SK-N-SH (cell line): Measurements from ENCODE around the gene G2E3. TPM values are rescaled to one million over a fixed set of nuclear protein-coding genes. Genes with fewer than 3 reads are reported as not detected.
A peak's percentile ranks its signal among the peaks of the same experiment; 100 is the strongest.

Source experiments
- CTCF ChIA-PET: fragments of 300-600, 350-600 bp; formaldehyde crosslinking; extraction: SDS; loops from one replicate; lab custom pipeline; 2021; lab: Yijun Ruan, JAX
- POLR2A ChIA-PET: fragments of 350-600 bp; sonication (Branson Sonifier 250); formaldehyde crosslinking; extraction: SDS; loops from one replicate; lab custom pipeline; 2020; ENCODE audit warnings: antibody characterized with exemption, inconsistent platforms; lab: Yijun Ruan, JAX
- DNase-seq: peaks from one replicate; pipeline ENCODE4 v3.0.0; 2012
- H2AFZ ChIP-seq: fragments of 200-600 bp; sonication (generic); 2 replicates; pipeline ENCODE4 v1.8.1; 2016; ENCODE audit warnings: antibody characterized with exemption, mild to moderate bottlenecking, low read depth
- H3F3A ChIP-seq: fragments of 200-600 bp; sonication (generic); replicated peaks from 2 replicates; pipeline ENCODE3; 2016; ENCODE audit warnings: antibody characterized with exemption, mild to moderate bottlenecking; ENCODE audit not compliant: insufficient read depth
- H3K27ac ChIP-seq, 2 experiments: fragments of 200-500 bp in 1 of 2; fragments of 200-600 bp in 1 of 2; sonication (Bioruptor generic) in 1 of 2; sonication (generic), shearing (Covaris generic) in 1 of 2; 2 replicates each; pipeline versions ENCODE4 v1.5.1 to v1.6.1; 2014 to 2016; ENCODE audit warnings: low read depth in 2 of 2, inconsistent platforms in 1 of 2, low read length in 1 of 2, mild to moderate bottlenecking in 1 of 2, mixed read lengths in 1 of 2
- H3K27me3 ChIP-seq: fragments of 200-600 bp; sonication (generic), shearing (Covaris generic); 2 replicates; pipeline ENCODE4 v1.6.1; 2016; ENCODE audit warnings: mixed run types; ENCODE audit not compliant: insufficient read depth
- H3K36me3 ChIP-seq, 2 experiments: fragments of 200-500 bp in 1 of 2; fragments of 200-600 bp in 1 of 2; sonication (Bioruptor generic) in 1 of 2; sonication (generic) in 1 of 2; replicated peaks in 1 of 2; 2 replicates each; pipeline versions ENCODE3 to v1.5.1; 2014 to 2016; ENCODE audit warnings: low read length in 1 of 2, mild to moderate bottlenecking in 1 of 2; ENCODE audit not compliant: insufficient read depth in 2 of 2, control insufficient read depth in 1 of 2
- H3K4me1 ChIP-seq, 2 experiments: fragments of 200-500 bp in 1 of 2; fragments of 200-600 bp in 1 of 2; sonication (Bioruptor generic) in 1 of 2; sonication (generic), shearing (Covaris generic) in 1 of 2; 2 replicates each; pipeline versions ENCODE4 v1.5.1 to v1.6.1; 2014 to 2016; ENCODE audit warnings: low read depth in 1 of 2, low read length in 1 of 2, mixed run types in 1 of 2; ENCODE audit not compliant: insufficient read depth in 2 of 2, control insufficient read depth in 1 of 2
- H3K4me2 ChIP-seq: fragments of 200-600 bp; sonication (generic), shearing (Covaris generic); 2 replicates; pipeline ENCODE4 v1.6.1; 2017; ENCODE audit warnings: mixed run types
- H3K4me3 ChIP-seq, 2 experiments: fragments of 200-500 bp in 1 of 2; fragments of 200-600 bp in 1 of 2; sonication (Bioruptor generic) in 1 of 2; sonication (generic), shearing (Covaris generic) in 1 of 2; 2 replicates each; pipeline versions ENCODE4 v1.5.1 to v1.8.1; 2014 to 2016; ENCODE audit warnings: low read depth in 2 of 2, inconsistent platforms in 1 of 2, low read length in 1 of 2, mild to moderate bottlenecking in 1 of 2, mixed read lengths in 1 of 2, moderate library complexity in 1 of 2
- H3K79me2 ChIP-seq: fragments of 200-600 bp; sonication (generic); 2 replicates; pipeline ENCODE4 v1.8.1; 2017; ENCODE audit warnings: mild to moderate bottlenecking; ENCODE audit not compliant: insufficient read depth
- H3K9ac ChIP-seq: fragments of 200-600 bp; sonication (generic); 2 replicates; pipeline ENCODE4 v1.6.1; 2017; ENCODE audit warnings: mixed run types
- H3K9me2 ChIP-seq: fragments of 200-600 bp; sonication (generic); 2 replicates; pipeline ENCODE4 v1.6.1; 2017; ENCODE audit warnings: mixed run types
- H3K9me3 ChIP-seq: fragments of 200-600 bp; sonication (generic); 2 replicates; pipeline ENCODE4 v1.6.1; 2017; ENCODE audit warnings: mixed run types, mild to moderate bottlenecking, moderate library complexity
- H4K20me1 ChIP-seq: fragments of 200-600 bp; sonication (generic); 2 replicates; pipeline ENCODE4 v1.6.1; 2017; ENCODE audit warnings: mild to moderate bottlenecking, mixed run types; ENCODE audit not compliant: insufficient read depth
- CHD2 ChIP-seq: fragments of 150-350 bp; IDR thresholded peaks from 2 replicates; pipeline ENCODE4 v1.6.1; 2018; ENCODE audit warnings: low read length; ENCODE audit not compliant: partially characterized antibody
- CTCF ChIP-seq: fragments of 200-600 bp; sonication (generic); IDR thresholded peaks from 2 replicates; pipeline ENCODE4 v1.6.1; 2017; ENCODE audit warnings: antibody characterized with exemption, mild to moderate bottlenecking, moderate library complexity
- GATA2 ChIP-seq: sonication (generic); formaldehyde crosslinking; IDR thresholded peaks from 2 replicates; pipeline ENCODE4 v1.5.0; 2020; ENCODE audit warnings: mild to moderate bottlenecking, missing genetic modification reagents
- JUND ChIP-seq: IDR thresholded peaks from 2 replicates; pipeline ENCODE4 v1.4.0; 2012
- MAX ChIP-seq: IDR thresholded peaks from 2 replicates; pipeline ENCODE4 v1.4.0; 2012; ENCODE audit warnings: low read depth
- MXI1 ChIP-seq: IDR thresholded peaks from 2 replicates; pipeline ENCODE4 v1.6.1; 2012; ENCODE audit warnings: mild to moderate bottlenecking, low read depth, low read length, improper control_type of control experiment
- REST ChIP-seq: IDR thresholded peaks from 2 replicates; pipeline ENCODE4 v1.6.1; 2012; ENCODE audit warnings: mild to moderate bottlenecking, low read depth, low read length, moderate library complexity
- SMC3 ChIP-seq: IDR thresholded peaks from 2 replicates; pipeline ENCODE4 v1.6.1; 2012; ENCODE audit warnings: low read depth, low read length, improper control_type of control experiment
- TCF12 ChIP-seq: IDR thresholded peaks from 2 replicates; pipeline ENCODE4 v1.4.0; 2012
- WGBS: methylation state at CpG from one replicate; pipeline ENCODE4 v1.1.6; 2017; ENCODE audit warnings: low lambda C conversion rate; 5-methylcytosine and 5-hydroxymethylcytosine counted together
- polyA plus RNA-seq, 3 experiments: library from polyadenylated mRNA; depleted of rRNA; stranded (reverse); fragments of >200 nt; gene quantifications; 2 replicates each; pipeline ENCODE4 v1.2.3, GENCODE V29; 2012

The G2E3 gene
- polyA plus RNA-seq, 1 of the 3 experiments (the other 2 are of a cell fraction) = 2.9 TPM

- 70% methylated on average over 7 of the region's 7 CpGs for WGBS
- Histone ChIP-seq H3K9me2 (no peaks in the 10 kb centered on the region), H2AFZ (no peak overlapping the region), H3K4me3 (no peak overlapping the region), H3K27me3 (no peaks in the 10 kb centered on the region), H3K27ac (no peak overlapping the region), H3F3A (no peaks in the 10 kb centered on the region), H4K20me1 (no peaks in the 10 kb centered on the region), H3K36me3 (no peaks in the 10 kb centered on the region), H3K9ac (no peak overlapping the region), H3K9me3 (no peaks in the 10 kb centered on the region), H3K4me1 (no peaks in the 10 kb centered on the region), H3K79me2 (no peaks in the 10 kb centered on the region), H3K4me2 (no peak overlapping the region)
- ChIA-PET CTCF (interaction anchor here (0.6 kb wide), 1 partner anchor 41 kb away, joined by 3 read pairs; no protein-coding TSS in a partner anchor), POLR2A (no interaction called here)
- no peak for DNase-seq
- no peak for TF ChIP-seq SMC3
- no peak for TF ChIP-seq JUND
- TF ChIP-seq MAX = no peak
- TF ChIP-seq MXI1 = no peak
- no peak for TF ChIP-seq GATA2 (CRISPR knock-in tag)
- TF ChIP-seq CHD2 = no peak
- no peak for TF ChIP-seq REST
- TF ChIP-seq CTCF = no peak
Observed at GRCh38 chr14:30527196-30527595, 31.8 kb upstream of the G2E3 start.

GRCh38 chr14:30528119-30528518 is 30.8 kb upstream of the G2E3 start:
- H3K79me2 ChIP-seq = no peaks in the 10 kb centered on the region
- H3K9me3 ChIP-seq = no peaks in the 10 kb centered on the region
- CTCF ChIA-PET = interaction anchor here (0.8 kb wide), 1 partner anchor 22 kb away, joined by 3 read pairs; no protein-coding TSS in a partner anchor
- no peaks in the 10 kb centered on the region for H3K27me3 ChIP-seq
- DNase-seq = no peak
- H4K20me1 ChIP-seq = no peaks in the 10 kb centered on the region
- no peak overlapping the region for H3K27ac ChIP-seq
- H3K4me1 ChIP-seq = no peaks in the 10 kb centered on the region
- no peaks in the 10 kb centered on the region for H3K36me3 ChIP-seq
- TF ChIP-seq REST = peak; percentile 86
- TF ChIP-seq TCF12 = no peak
- H3F3A ChIP-seq = no peaks in the 10 kb centered on the region
- no peak overlapping the region for H3K4me2 ChIP-seq
- no peak overlapping the region for H2AFZ ChIP-seq
- no peaks in the 10 kb centered on the region for H3K9me2 ChIP-seq
- H3K4me3 ChIP-seq = no peak overlapping the region
- WGBS = 29% methylated on average over 3 of the region's 5 CpGs
- no peak overlapping the region for H3K9ac ChIP-seq
- POLR2A ChIA-PET = no interaction called here
